Heart left ventricle (tissue), 13 donors: ENCODE data around the gene SUGP2.

Experiments
- CTCF ChIP-seq, 12 donors: fragments of 200-600 bp; sonication (generic) in 4 of 12; IDR thresholded peaks; one replicate each; pipeline versions ENCODE4 v1.5.0 to v1.8.0; 2018 to 2022; ENCODE audit warnings: antibody characterized with exemption in 12 of 12, mild to moderate bottlenecking in 5 of 12
- POLR2A ChIP-seq, 2 donors: fragments of 450-650 bp; IDR thresholded peaks; one replicate each; pipeline ENCODE4 v1.6.1; 2017; ENCODE audit warnings: antibody characterized with exemption in 2 of 2, mild to moderate bottlenecking in 2 of 2, moderate library complexity in 2 of 2
- donor health status: ischemic (EF 13 %, LVEDD 7.1; RV severe dilation, severe dysfunction).
- donor health status: DM: no; HTN: yes; CAD: no.
- donor health status: DM: no; HTN: no; CAD: no.
- donor health status: ischemic (EF 25% LVEDD 6.9; RV normal size, moderate dysfunction).
- donor health status: ischemic (EF 25% LVEDD 5.7; RV mildly dilated, moderate dysfunction).
- donor health status: ischemic (EF 35%, LVEDD 5.7; RV mildly dilated, moderate dysfunction).
- donor health status: nonischemic (EF 11% LVEDD 7.7; RV severe dilation, severe dysfunction).
- donor health status: DM: yes; HTN: yes; CAD: no.
- donor health status: PGD.
- donor health status: ischemic (EF 29% LVEDD 5.4; RV normal size, mild dysfunction).
- donor health status: nonischemic (EF 23%, LVEDD 6.1; RV moderate dilation, normal function).

GRCh38 chr19:19028526-19028925 is 4.8 kb downstream of the SUGP2 start:
- TF ChIP-seq CTCF (IDR thresholded peaks at IDR 0.05): no peak
- TF ChIP-seq POLR2A (IDR thresholded peaks at IDR 0.05): no peak
